Karpas-422 (cell line): ENCODE results near the gene CHADL. TPM values are rescaled to one million over a fixed set of nuclear protein-coding genes. Genes with fewer than 3 reads are reported as not detected.

Experiments used
- DNase-seq: peaks from one replicate; pipeline ENCODE4 v3.0.0-alpha.2; 2015
- H2AFZ ChIP-seq: fragments of 200-600 bp; sonication (generic); 2 replicates; pipeline ENCODE4 v1.6.1; 2014; ENCODE audit warnings: antibody characterized with exemption, low read length, mixed read lengths
- H3K27ac ChIP-seq: fragments of 200-600 bp; sonication (generic); 2 replicates; pipeline ENCODE4 v1.5.1; 2014; ENCODE audit warnings: mild to moderate bottlenecking, low read length, moderate library complexity
- H3K27me3 ChIP-seq: fragments of 200-600 bp; sonication (generic); 2 replicates; pipeline ENCODE4 v1.6.1; 2014; ENCODE audit warnings: low read length, mixed read lengths
- H3K36me3 ChIP-seq: fragments of 200-600 bp; sonication (generic); 2 replicates; pipeline ENCODE4 v1.6.1; 2014; ENCODE audit warnings: low read length, mixed read lengths; ENCODE audit not compliant: insufficient read depth
- H3K4me1 ChIP-seq: fragments of 200-600 bp; sonication (generic); 2 replicates; pipeline ENCODE4 v1.6.1; 2014; ENCODE audit warnings: mild to moderate bottlenecking, low read length, mixed read lengths
- H3K4me2 ChIP-seq: fragments of 200-600 bp; sonication (generic); 2 replicates; pipeline ENCODE4 v1.6.1; 2014; ENCODE audit warnings: low read length, low read depth, mild to moderate bottlenecking; ENCODE audit not compliant: poor library complexity, severe bottlenecking
- H3K4me3 ChIP-seq: fragments of 200-600 bp; sonication (generic); 2 replicates; pipeline ENCODE4 v1.5.1; 2014; ENCODE audit warnings: mild to moderate bottlenecking, antibody characterized with exemption, low read length, mixed read lengths
- H3K79me2 ChIP-seq: fragments of 200-600 bp; sonication (generic); 2 replicates; pipeline ENCODE4 v1.6.1; 2014; ENCODE audit warnings: mild to moderate bottlenecking, low read length, mixed read lengths
- H3K9ac ChIP-seq: fragments of 200-600 bp; sonication (generic); 2 replicates; pipeline ENCODE4 v1.6.0; 2014; ENCODE audit warnings: low read length
- H3K9me2 ChIP-seq: fragments of 200-600 bp; sonication (generic), shearing (Covaris generic); replicated peaks from 2 replicates; pipeline ENCODE4 v1.6.0; 2014; ENCODE audit warnings: mild to moderate bottlenecking, low read length, moderate library complexity; ENCODE audit not compliant: insufficient read depth
- H3K9me3 ChIP-seq: fragments of 300-700, 200-600 bp; sonication (generic); 2 replicates; pipeline ENCODE4 v1.6.1; 2014; ENCODE audit warnings: low read length, mixed read lengths
- H4K20me1 ChIP-seq: fragments of 200-600 bp; sonication (generic); 2 replicates; pipeline ENCODE4 v1.6.1; 2014; ENCODE audit warnings: mild to moderate bottlenecking, antibody characterized with exemption, low read length, low read depth; ENCODE audit not compliant: insufficient read depth
- total RNA-seq: library from RNA; depleted of rRNA; stranded (reverse); fragments of >200 nt; shearing (Covaris generic); gene quantifications from 2 replicates; pipeline ENCODE4 v1.2.3, GENCODE V29; 2014; ENCODE audit warnings: low replicate concordance

The CHADL gene
- total RNA-seq, 1 experiment from 2014 or later = not detected

- Histone ChIP-seq H3K9me2 (no peaks in the 10 kb centered on the region), H2AFZ (no peak overlapping the region), H3K27me3 (no peaks in the 10 kb centered on the region), H3K9ac (no peak overlapping the region), H3K9me3 (no peaks in the 10 kb centered on the region), H3K36me3 (peaks cover 24% of the 10 kb centered on the region), H3K4me1 (no peaks in the 10 kb centered on the region), H3K79me2 (no peaks in the 10 kb centered on the region), H4K20me1 (no peaks in the 10 kb centered on the region), H3K4me2 (no peak overlapping the region), H3K4me3 (no peak overlapping the region), H3K27ac (no peak overlapping the region)
- no peak for DNase-seq
These were observed 24.8 kb downstream of the CHADL start for GRCh38 chr22:41215926-41216325.

- Histone ChIP-seq H4K20me1 (no peaks in the 10 kb centered on the region), H3K9ac (no peak overlapping the region), H2AFZ (no peak overlapping the region), H3K27me3 (no peaks in the 10 kb centered on the region), H3K27ac (no peak overlapping the region), H3K4me3 (no peak overlapping the region), H3K36me3 (peaks cover 25% of the 10 kb centered on the region), H3K4me1 (no peaks in the 10 kb centered on the region), H3K9me3 (no peaks in the 10 kb centered on the region), H3K9me2 (no peaks in the 10 kb centered on the region), H3K79me2 (no peaks in the 10 kb centered on the region), H3K4me2 (no peak overlapping the region)
- no peak for DNase-seq
These were observed 25.3 kb downstream of the CHADL start for GRCh38 chr22:41215409-41215808.

GRCh38 chr22:41206719-41207118 is 34.0 kb downstream of the CHADL start:
- Histone ChIP-seq H3K9me3 (no peaks in the 10 kb centered on the region), H4K20me1 (no peaks in the 10 kb centered on the region), H3K79me2 (peaks cover 24% of the 10 kb centered on the region), H3K4me2 (peak overlapping the region; percentile 48), H3K4me3 (no peak overlapping the region), H3K27ac (peak overlapping the region; percentile 75), H3K27me3 (no peaks in the 10 kb centered on the region), H3K36me3 (peaks cover 12% of the 10 kb centered on the region), H2AFZ (no peak overlapping the region), H3K9me2 (no peaks in the 10 kb centered on the region), H3K4me1 (peaks cover 37% of the 10 kb centered on the region), H3K9ac (no peak overlapping the region)
- peak; percentile 95 for DNase-seq

- Histone ChIP-seq H3K9ac (peak within 1 kb of the TSS; percentile 81), H3K79me2 (peaks cover 24% of the 10 kb centered on the region), H3K27me3 (no peaks in the 10 kb centered on the region), H3K9me2 (no peaks in the 10 kb centered on the region), H3K4me2 (peak within 1 kb of the TSS; percentile 70), H3K4me3 (peak within 1 kb of the TSS; percentile 76), H2AFZ (peak within 1 kb of the TSS; percentile 39; the same call in 1 of the 2 replicates), H4K20me1 (no peaks in the 10 kb centered on the region), H3K9me3 (no peaks in the 10 kb centered on the region), H3K36me3 (peaks cover 7% of the 10 kb centered on the region; the same call in 1 of the 2 replicates), H3K27ac (peak within 1 kb of the TSS; percentile 75), H3K4me1 (peaks cover 37% of the 10 kb centered on the region)
- peak; percentile 99 for DNase-seq
These were observed 35.5 kb downstream of the CHADL start, which contains the start of gene L3MBTL2 for GRCh38 chr22:41204992-41205900. Gene L3MBTL2 (plus strand): TSS chr22:41205312. CDS start chr22:41205363, 51 bp downstream.

- Histone ChIP-seq H2AFZ (no peak overlapping the region), H3K9me2 (no peaks in the 10 kb centered on the region), H3K9me3 (no peaks in the 10 kb centered on the region), H3K27ac (no peak overlapping the region), H3K4me3 (no peak overlapping the region), H3K79me2 (peaks cover 16% of the 10 kb centered on the region), H3K4me2 (no peak overlapping the region), H3K27me3 (no peaks in the 10 kb centered on the region), H3K9ac (no peak overlapping the region), H3K4me1 (peaks cover 32% of the 10 kb centered on the region), H3K36me3 (no peaks in the 10 kb centered on the region; the same call in 1 of the 2 replicates), H4K20me1 (no peaks in the 10 kb centered on the region)
- DNase-seq = no peak
These were observed 36.7 kb downstream of the CHADL start for GRCh38 chr22:41204066-41204465.

- H3K79me2 ChIP-seq = peaks cover 8% of the 10 kb centered on the region
- H4K20me1 ChIP-seq = no peaks in the 10 kb centered on the region
- H3K27ac ChIP-seq = no peak overlapping the region
- no peaks in the 10 kb centered on the region for H3K27me3 ChIP-seq
- no peak overlapping the region for H3K4me2 ChIP-seq
- H3K9ac ChIP-seq = no peak overlapping the region
- no peaks in the 10 kb centered on the region for H3K36me3 ChIP-seq
- H3K9me2 ChIP-seq = no peaks in the 10 kb centered on the region
- H3K4me1 ChIP-seq = peaks cover 33% of the 10 kb centered on the region
- no peak overlapping the region for H2AFZ ChIP-seq
- H3K4me3 ChIP-seq = no peak overlapping the region
- no peaks in the 10 kb centered on the region for H3K9me3 ChIP-seq
- no peak for DNase-seq
These were observed 37.6 kb downstream of the CHADL start for GRCh38 chr22:41203118-41203517.

GRCh38 chr22:41201141-41201540 is 39.6 kb downstream of the CHADL start:
- H3K9me3 ChIP-seq = no peaks in the 10 kb centered on the region
- no peak overlapping the region for H3K9ac ChIP-seq
- H3K27ac ChIP-seq = no peak overlapping the region
- no peaks in the 10 kb centered on the region for H3K27me3 ChIP-seq
- DNase-seq = no peak
- no peak overlapping the region for H3K4me2 ChIP-seq
- no peaks in the 10 kb centered on the region for H3K9me2 ChIP-seq
- no peak overlapping the region for H2AFZ ChIP-seq
- peaks cover 24% of the 10 kb centered on the region for H3K4me1 ChIP-seq
- H3K79me2 ChIP-seq = no peaks in the 10 kb centered on the region
- no peaks in the 10 kb centered on the region for H4K20me1 ChIP-seq
- no peaks in the 10 kb centered on the region for H3K36me3 ChIP-seq
- H3K4me3 ChIP-seq = no peak overlapping the region

GRCh38 chr22:41198027-41198580 is 42.6 kb downstream of the CHADL start:
- Histone ChIP-seq H3K4me2 (peak overlapping the region; percentile 100), H3K36me3 (no peaks in the 10 kb centered on the region), H3K79me2 (no peaks in the 10 kb centered on the region), H3K9ac (peak overlapping the region; percentile 76), H2AFZ (peak overlapping the region; percentile 99), H3K4me1 (peaks cover 16% of the 10 kb centered on the region), H3K9me3 (no peaks in the 10 kb centered on the region), H3K27me3 (no peaks in the 10 kb centered on the region), H3K27ac (no peak overlapping the region), H4K20me1 (no peaks in the 10 kb centered on the region), H3K9me2 (no peaks in the 10 kb centered on the region), H3K4me3 (peak overlapping the region; percentile 86)
- DNase-seq = peak; percentile 78
